ENCODE measurements around the gene LMBRD1.

DNA sequence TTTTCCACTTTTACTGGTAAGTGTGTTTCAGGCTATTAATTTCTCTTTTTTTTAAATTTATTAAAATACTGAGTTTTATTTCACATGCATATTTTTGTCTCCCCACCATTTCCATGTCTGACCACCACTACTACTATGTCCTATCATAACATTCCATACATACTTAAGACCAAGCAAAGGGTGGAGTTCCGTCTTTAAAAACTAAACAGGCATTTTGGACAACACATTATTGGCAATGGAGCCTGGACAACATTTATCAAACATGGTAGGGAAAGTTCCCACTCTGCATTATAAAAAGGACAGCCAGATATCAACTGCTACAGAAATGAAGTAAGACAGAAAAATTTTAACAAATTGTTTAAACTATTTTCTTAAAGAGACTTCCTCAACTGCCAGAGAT, 91.9 kb downstream of the LMBRD1 start:
- TF ChIP-seq EZH2phosphoT487 (conservative IDR thresholded peaks at IDR 0.05; ENCODE audit: low read length): no peak
- TF ChIP-seq, protein P1, sequence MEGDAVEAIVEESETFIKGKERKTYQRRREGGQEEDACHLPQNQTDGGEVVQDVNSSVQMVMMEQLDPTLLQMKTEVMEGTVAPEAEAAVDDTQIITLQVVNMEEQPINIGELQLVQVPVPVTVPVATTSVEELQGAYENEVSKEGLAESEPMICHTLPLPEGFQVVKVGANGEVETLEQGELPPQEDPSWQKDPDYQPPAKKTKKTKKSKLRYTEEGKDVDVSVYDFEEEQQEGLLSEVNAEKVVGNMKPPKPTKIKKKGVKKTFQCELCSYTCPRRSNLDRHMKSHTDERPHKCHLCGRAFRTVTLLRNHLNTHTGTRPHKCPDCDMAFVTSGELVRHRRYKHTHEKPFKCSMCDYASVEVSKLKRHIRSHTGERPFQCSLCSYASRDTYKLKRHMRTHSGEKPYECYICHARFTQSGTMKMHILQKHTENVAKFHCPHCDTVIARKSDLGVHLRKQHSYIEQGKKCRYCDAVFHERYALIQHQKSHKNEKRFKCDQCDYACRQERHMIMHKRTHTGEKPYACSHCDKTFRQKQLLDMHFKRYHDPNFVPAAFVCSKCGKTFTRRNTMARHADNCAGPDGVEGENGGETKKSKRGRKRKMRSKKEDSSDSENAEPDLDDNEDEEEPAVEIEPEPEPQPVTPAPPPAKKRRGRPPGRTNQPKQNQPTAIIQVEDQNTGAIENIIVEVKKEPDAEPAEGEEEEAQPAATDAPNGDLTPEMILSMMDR (IDR thresholded peaks at IDR 0.05; ENCODE audit: insufficient read depth, low read length, poor library complexity, severe bottlenecking): no peak

All from SU-DHL-6 (cell line).